ENCODE data around the gene PACRG. TPM values are rescaled to one million over a fixed set of nuclear protein-coding genes. Genes with fewer than 3 reads are reported as not detected.

Gene PACRG
- total RNA-seq, 6 donors from 2014 or later: 0.52 to 15.3 (median 3.1) TPM

DNA sequence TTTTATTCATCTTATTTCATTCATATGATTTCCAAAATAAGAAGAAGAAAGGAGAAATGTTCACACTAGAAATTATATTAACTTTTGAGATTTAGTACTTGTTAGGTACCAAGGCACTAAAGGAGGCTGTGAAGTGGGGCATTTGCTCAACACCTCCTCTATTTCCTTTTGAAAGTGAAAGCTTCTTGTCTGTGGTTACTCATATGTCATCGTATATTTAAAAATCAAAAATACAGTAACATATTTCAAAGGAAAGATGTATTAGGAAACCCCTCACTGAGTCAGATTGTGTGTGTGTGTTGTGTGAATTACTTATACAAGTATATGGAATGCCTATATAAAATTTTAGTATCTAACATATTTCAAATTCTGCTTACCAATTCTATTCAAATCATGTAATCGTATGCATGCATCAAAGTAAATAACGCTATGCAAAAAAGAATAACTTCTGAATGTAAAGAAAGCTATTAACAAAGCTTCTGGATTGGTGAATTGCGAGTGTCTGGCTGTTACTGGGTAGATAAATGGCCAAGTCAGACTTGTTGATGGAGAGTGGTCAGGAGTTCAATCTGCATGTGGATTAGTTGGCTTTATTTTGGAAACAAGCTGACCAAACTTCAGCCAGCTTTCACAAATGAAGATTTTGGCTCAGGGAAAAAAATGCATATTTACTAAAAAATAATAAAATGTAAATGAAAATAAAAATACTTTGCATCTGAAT, 70.9 kb downstream of the PACRG start:
- WGBS, 2 donors: 51 to 72% methylated on average over 4 of the region's 4 CpGs
- H3K4me3 ChIP-seq: no peak overlapping the region
- H3K27ac ChIP-seq: no peak overlapping the region
- H3K27me3 ChIP-seq: no peaks in the 10 kb centered on the region
- DNase-seq (no peak), ATAC-seq (ENCODE audit: low FRiP score in 2 of 2) (no peak)
- TF ChIP-seq POLR2AphosphoS5 (IDR thresholded peaks at IDR 0.05): no peak
- no peak for TF ChIP-seq POLR2A (IDR thresholded peaks at IDR 0.05)
- no peak for TF ChIP-seq EP300 (IDR thresholded peaks at IDR 0.05)
- TF ChIP-seq, protein P1, sequence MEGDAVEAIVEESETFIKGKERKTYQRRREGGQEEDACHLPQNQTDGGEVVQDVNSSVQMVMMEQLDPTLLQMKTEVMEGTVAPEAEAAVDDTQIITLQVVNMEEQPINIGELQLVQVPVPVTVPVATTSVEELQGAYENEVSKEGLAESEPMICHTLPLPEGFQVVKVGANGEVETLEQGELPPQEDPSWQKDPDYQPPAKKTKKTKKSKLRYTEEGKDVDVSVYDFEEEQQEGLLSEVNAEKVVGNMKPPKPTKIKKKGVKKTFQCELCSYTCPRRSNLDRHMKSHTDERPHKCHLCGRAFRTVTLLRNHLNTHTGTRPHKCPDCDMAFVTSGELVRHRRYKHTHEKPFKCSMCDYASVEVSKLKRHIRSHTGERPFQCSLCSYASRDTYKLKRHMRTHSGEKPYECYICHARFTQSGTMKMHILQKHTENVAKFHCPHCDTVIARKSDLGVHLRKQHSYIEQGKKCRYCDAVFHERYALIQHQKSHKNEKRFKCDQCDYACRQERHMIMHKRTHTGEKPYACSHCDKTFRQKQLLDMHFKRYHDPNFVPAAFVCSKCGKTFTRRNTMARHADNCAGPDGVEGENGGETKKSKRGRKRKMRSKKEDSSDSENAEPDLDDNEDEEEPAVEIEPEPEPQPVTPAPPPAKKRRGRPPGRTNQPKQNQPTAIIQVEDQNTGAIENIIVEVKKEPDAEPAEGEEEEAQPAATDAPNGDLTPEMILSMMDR (IDR thresholded peaks at IDR 0.05): no peak
- H3K9me3 ChIP-seq: no peaks in the 10 kb centered on the region
- no peaks in the 10 kb centered on the region for H3K36me3 ChIP-seq
- no peaks in the 10 kb centered on the region for H3K4me1 ChIP-seq

DNA sequence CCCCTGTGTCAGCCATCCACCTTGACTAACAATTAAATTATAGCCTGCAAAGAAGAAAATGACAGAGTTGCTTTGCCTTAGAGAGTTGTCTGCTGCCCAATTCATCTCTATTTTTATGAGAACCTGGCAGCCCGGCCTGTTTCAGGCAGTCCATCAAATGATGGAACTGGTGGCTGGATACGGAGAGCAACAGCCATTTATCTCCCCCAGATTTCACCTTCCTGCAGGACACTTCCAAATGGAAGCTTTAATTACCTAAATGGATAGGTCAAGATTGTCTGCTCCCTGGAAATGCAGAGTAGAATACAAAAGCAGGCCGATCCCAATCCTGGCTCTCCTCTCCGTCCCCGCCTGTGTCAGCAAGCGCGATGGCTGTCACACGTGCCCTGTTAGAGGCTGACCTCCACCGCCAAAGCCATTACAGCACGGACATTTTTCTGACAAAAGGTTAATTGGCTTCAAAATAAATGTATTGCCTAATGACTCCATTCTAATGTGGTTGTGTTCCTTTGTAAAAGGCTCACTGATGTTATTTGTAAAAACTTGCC, 86.7 kb downstream of the PACRG start:
- Histone ChIP-seq H3K36me3 (no peaks in the 10 kb centered on the region), H3K27me3 (no peaks in the 10 kb centered on the region), H3K27ac (no peak overlapping the region), H3K4me1 (no peaks in the 10 kb centered on the region), H3K4me3 (no peak overlapping the region), H3K9me3 (no peaks in the 10 kb centered on the region)
- DNase-seq: peak in 1 of 2 donors; percentile 9
- ATAC-seq (ENCODE audit: low FRiP score in 2 of 2): no peak
- TF ChIP-seq, protein P1 (IDR thresholded peaks at IDR 0.05): no peak
- 81 to 87% methylated on average over 10 of the region's 10 CpGs for WGBS, 2 donors

DNA sequence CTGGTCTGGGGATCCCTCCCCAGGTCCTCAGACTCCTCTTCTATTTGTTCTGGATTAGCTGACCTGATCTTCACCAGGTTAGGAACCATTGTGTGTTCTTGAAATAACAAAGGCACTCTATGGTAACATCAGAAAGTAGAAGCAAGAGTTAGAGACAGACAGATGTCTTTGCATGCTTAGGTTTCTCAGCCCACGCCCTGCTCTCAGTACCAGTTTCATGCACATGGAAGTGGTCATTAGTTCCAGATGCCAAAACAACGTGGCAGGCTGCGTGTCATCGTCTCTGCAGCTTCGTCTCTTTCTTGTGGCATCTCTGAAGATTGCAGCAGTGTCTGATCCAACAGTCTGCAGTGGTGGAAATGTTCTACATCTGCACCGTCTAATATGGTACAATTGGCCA, 89.4 kb downstream of the PACRG start:
- H3K4me1 ChIP-seq: no peaks in the 10 kb centered on the region
- 90 to 91% methylated on average over 6 of the region's 6 CpGs for WGBS, 2 donors
- H3K36me3 ChIP-seq: no peaks in the 10 kb centered on the region
- H3K27ac ChIP-seq: no peak overlapping the region
- H3K4me3 ChIP-seq: no peak overlapping the region
- no peak for DNase-seq
- H3K27me3 ChIP-seq: no peaks in the 10 kb centered on the region
- ATAC-seq (ENCODE audit: low FRiP score in 2 of 2): no peak
- no peaks in the 10 kb centered on the region for H3K9me3 ChIP-seq
- no peak for TF ChIP-seq POLR2AphosphoS5 (IDR thresholded peaks at IDR 0.05)
- TF ChIP-seq POLR2A (IDR thresholded peaks at IDR 0.05): no peak
- TF ChIP-seq, protein P1 (IDR thresholded peaks at IDR 0.05): no peak
- no peak for TF ChIP-seq EP300 (IDR thresholded peaks at IDR 0.05)

DNA sequence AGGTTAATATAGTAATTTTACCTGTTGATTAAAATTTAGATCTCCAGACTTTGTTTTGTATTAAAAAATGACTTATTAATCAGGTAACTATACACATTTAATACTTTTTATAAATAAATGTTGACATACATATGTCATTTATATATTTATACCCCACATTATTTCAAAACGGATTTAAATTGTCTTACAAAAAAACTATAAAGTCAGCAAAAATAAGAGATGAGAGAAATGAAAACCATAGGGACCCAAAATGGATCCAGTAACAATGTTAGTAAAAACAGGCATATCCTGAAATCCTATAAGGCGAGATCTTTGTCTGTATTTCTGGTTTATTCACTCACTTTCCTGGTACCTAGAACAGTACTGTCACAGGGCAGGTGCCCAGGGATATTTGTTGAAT, 91.5 kb downstream of the PACRG start:
- Histone ChIP-seq H3K27ac (no peak overlapping the region), H3K36me3 (no peaks in the 10 kb centered on the region), H3K27me3 (no peaks in the 10 kb centered on the region), H3K4me3 (no peak overlapping the region), H3K4me1 (no peaks in the 10 kb centered on the region), H3K9me3 (no peaks in the 10 kb centered on the region)
- 72 to 78% methylated on average over 2 of the region's 2 CpGs for WGBS, 2 donors
- no peak for ATAC-seq (ENCODE audit: low FRiP score in 2 of 2)
- TF ChIP-seq POLR2AphosphoS5 (IDR thresholded peaks at IDR 0.05): no peak
- TF ChIP-seq EP300 (IDR thresholded peaks at IDR 0.05): no peak
- no peak for TF ChIP-seq POLR2A (IDR thresholded peaks at IDR 0.05)
- TF ChIP-seq, protein P1 (IDR thresholded peaks at IDR 0.05): no peak
- DNase-seq: no peak

DNA sequence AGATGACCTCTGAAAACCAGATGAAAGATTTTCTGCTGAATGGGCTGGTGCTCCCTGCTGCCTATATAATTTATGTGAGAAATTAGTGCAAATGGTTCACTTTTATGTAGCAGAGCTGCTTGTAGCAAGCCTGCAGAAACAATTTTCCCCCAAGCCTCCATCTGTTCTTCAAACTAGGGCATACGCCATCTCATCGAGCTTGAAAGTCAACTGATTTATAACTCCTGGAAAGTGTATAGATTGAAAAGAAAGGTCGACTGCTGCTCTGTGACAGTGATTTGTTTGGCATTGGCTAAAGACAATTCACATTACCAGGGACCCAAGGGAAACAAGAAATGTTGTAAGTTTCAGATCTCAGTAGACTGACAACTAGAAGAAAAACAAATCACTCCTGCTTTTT, 93.3 kb downstream of the PACRG start:
- WGBS, 2 donors: 41 to 42% methylated on average over 3 of the region's 3 CpGs

More for the DNA sequence above, 93.3 kb downstream of the PACRG start:
- Histone ChIP-seq H3K27ac (no peak overlapping the region), H3K4me3 (no peak overlapping the region), H3K36me3 (no peaks in the 10 kb centered on the region), H3K9me3 (no peaks in the 10 kb centered on the region), H3K4me1 (no peaks in the 10 kb centered on the region), H3K27me3 (no peaks in the 10 kb centered on the region)
- DNase-seq (no peak), ATAC-seq (ENCODE audit: low FRiP score in 2 of 2) (no peak)
- no peak for TF ChIP-seq POLR2AphosphoS5 (IDR thresholded peaks at IDR 0.05)
- TF ChIP-seq EP300 (IDR thresholded peaks at IDR 0.05): no peak
- TF ChIP-seq, protein P1 (IDR thresholded peaks at IDR 0.05): no peak
- TF ChIP-seq POLR2A (IDR thresholded peaks at IDR 0.05): no peak

Data from upper lobe of left lung (tissue), 6 donors.